Loucy (cell line): ENCODE measurements around the gene LYPD5.

Experiments used
- EZH2phosphoT487 ChIP-seq: fragments of 200-600 bp; IDR thresholded peaks from 2 replicates; pipeline ENCODE4 v1.6.1; 2018; ENCODE audit warnings: antibody characterized with exemption, mild to moderate bottlenecking, moderate library complexity, borderline replicate concordance
- TF ChIP-seq, protein P1 (sequence below): fragments of 200-600 bp; sonication (generic); conservative IDR thresholded peaks from 2 replicates; pipeline ENCODE4 v1.5.1; 2014; ENCODE audit warnings: mild to moderate bottlenecking, antibody characterized with exemption, low read length

GRCh38 chr19:43774103-43774939, 27.9 kb downstream of the LYPD5 start:
- TF ChIP-seq, protein P1, sequence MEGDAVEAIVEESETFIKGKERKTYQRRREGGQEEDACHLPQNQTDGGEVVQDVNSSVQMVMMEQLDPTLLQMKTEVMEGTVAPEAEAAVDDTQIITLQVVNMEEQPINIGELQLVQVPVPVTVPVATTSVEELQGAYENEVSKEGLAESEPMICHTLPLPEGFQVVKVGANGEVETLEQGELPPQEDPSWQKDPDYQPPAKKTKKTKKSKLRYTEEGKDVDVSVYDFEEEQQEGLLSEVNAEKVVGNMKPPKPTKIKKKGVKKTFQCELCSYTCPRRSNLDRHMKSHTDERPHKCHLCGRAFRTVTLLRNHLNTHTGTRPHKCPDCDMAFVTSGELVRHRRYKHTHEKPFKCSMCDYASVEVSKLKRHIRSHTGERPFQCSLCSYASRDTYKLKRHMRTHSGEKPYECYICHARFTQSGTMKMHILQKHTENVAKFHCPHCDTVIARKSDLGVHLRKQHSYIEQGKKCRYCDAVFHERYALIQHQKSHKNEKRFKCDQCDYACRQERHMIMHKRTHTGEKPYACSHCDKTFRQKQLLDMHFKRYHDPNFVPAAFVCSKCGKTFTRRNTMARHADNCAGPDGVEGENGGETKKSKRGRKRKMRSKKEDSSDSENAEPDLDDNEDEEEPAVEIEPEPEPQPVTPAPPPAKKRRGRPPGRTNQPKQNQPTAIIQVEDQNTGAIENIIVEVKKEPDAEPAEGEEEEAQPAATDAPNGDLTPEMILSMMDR: no peak
- no peak for TF ChIP-seq EZH2phosphoT487
